K562 (cell line): Measurements from ENCODE around the gene FOXS1. TPM values are rescaled to one million over a fixed set of nuclear protein-coding genes. Genes with fewer than 3 reads are reported as not detected.

Experiments
- ARID1B ChIP-seq: fragments of 450-650 bp; IDR thresholded peaks from 2 replicates; pipeline ENCODE4 v1.6.1; 2016; ENCODE audit warnings: antibody characterized with exemption, mild to moderate bottlenecking, inconsistent platforms
- ARID3A ChIP-seq: IDR thresholded peaks from 2 replicates; pipeline ENCODE4 v1.6.1; 2012; ENCODE audit warnings: low read depth, low read length, improper control_type of control experiment, borderline replicate concordance
- CREM ChIP-seq: IDR thresholded peaks from 2 replicates; pipeline ENCODE4 v1.6.1; 2014; ENCODE audit warnings: antibody characterized with exemption, low read depth
- ELK1 ChIP-seq: sonication (generic); formaldehyde crosslinking; IDR thresholded peaks from 2 replicates; pipeline ENCODE4 v1.8.1; 2022; ENCODE audit warnings: missing genetic modification reagents
- EWSR1 ChIP-seq: fragments of 450-650 bp; IDR thresholded peaks from 2 replicates; pipeline ENCODE4 v1.6.1; 2018; ENCODE audit warnings: borderline replicate concordance, mild to moderate bottlenecking, low read depth, moderate library complexity; ENCODE audit not compliant: partially characterized antibody
- HDAC8 ChIP-seq: fragments of 450-650 bp; IDR thresholded peaks from 2 replicates; pipeline ENCODE4 v1.6.1; 2016; ENCODE audit warnings: mild to moderate bottlenecking, missing genetic modification characterization, moderate library complexity, missing compliant biosample characterization
- MYNN ChIP-seq, 2 experiments: sonication (generic); formaldehyde crosslinking in 1 of 2; IDR thresholded peaks; 2 replicates each; pipeline versions ENCODE4 v1.5.0 to v1.6.1; 2016 to 2020; ENCODE audit warnings: antibody characterized with exemption in 1 of 2, missing genetic modification reagents in 1 of 2
- NR2C1 ChIP-seq, 2 experiments: fragments of 450-650 bp; IDR thresholded peaks; 2 replicates each; pipeline ENCODE4 v1.6.1; 2017; ENCODE audit warnings: mild to moderate bottlenecking in 2 of 2, antibody characterized with exemption in 1 of 2, inconsistent platforms in 1 of 2, missing compliant biosample characterization in 1 of 2, missing genetic modification characterization in 1 of 2
- PML ChIP-seq: IDR thresholded peaks from 2 replicates; pipeline ENCODE4 v1.6.1; 2012; ENCODE audit warnings: low read length, inconsistent platforms
- RBFOX2 ChIP-seq: fragments of 200-400 bp; formaldehyde crosslinking; IDR thresholded peaks from 2 replicates; pipeline ENCODE4 v1.6.1; 2017; ENCODE audit warnings: low read depth, mild to moderate bottlenecking, low read length, moderate library complexity
- RBM34 ChIP-seq: fragments of 200-400 bp; formaldehyde crosslinking; IDR thresholded peaks from 2 replicates; pipeline ENCODE4 v1.6.1; 2018; ENCODE audit warnings: low read length, borderline replicate concordance; ENCODE audit not compliant: insufficient read depth
- TAF9B ChIP-seq: fragments of 450-650 bp; IDR thresholded peaks from 2 replicates; pipeline ENCODE4 v1.6.1; 2018; ENCODE audit warnings: mild to moderate bottlenecking; ENCODE audit not compliant: partially characterized antibody
- TSC22D4 ChIP-seq: fragments of 450-650 bp; IDR thresholded peaks from 2 replicates; pipeline ENCODE4 v1.6.1; 2016; ENCODE audit warnings: missing genetic modification characterization, missing biosample characterization, control low read depth
- ZBTB8A ChIP-seq: fragments of 450-650 bp; IDR thresholded peaks from 2 replicates; pipeline ENCODE4 v1.6.1; 2018; ENCODE audit warnings: mild to moderate bottlenecking, moderate library complexity; ENCODE audit not compliant: partially characterized antibody
- ZKSCAN3 ChIP-seq: fragments of 250-450 bp; sonication (Bioruptor Pico); IDR thresholded peaks from 2 replicates; pipeline ENCODE4 v1.4.0; 2020
- ZNF174 ChIP-seq: fragments of 250-450 bp; sonication (Bioruptor Pico); IDR thresholded peaks from 2 replicates; pipeline ENCODE4 v1.4.0; 2020; ENCODE audit warnings: mild to moderate bottlenecking
- ZNF3 ChIP-seq: fragments of 250-450 bp; sonication (Bioruptor Pico); IDR thresholded peaks from 2 replicates; pipeline ENCODE4 v1.5.0; 2021; ENCODE audit warnings: mild to moderate bottlenecking, moderate library complexity
- ZNF354B ChIP-seq: fragments of 250-450 bp; sonication (Bioruptor Pico); IDR thresholded peaks from 2 replicates; pipeline ENCODE4 v1.4.0; 2020
- polyA plus RNA-seq, 8 experiments: library from polyadenylated mRNA; depleted of rRNA in 4 of 8; stranded (reverse) in 5 of 8; unstranded in 3 of 8; fragments of >200 nt; fragmentation: Nextera tagmentation in 2 of 8; fragmentation: Illumina TruSeq in 1 of 8; extraction: Ambion mirVana in 2 of 8; extraction: Trizol in 1 of 8; gene quantifications; 2 replicates each; pipeline versions ENCODE4 v1.2.1 to v1.2.3, GENCODE V29; 2011 to 2014; ENCODE audit warnings: inconsistent platforms in 1 of 8, missing spikeins in 1 of 8
- total RNA-seq, 7 experiments: library from RNA; depleted of rRNA in 6 of 7; stranded (reverse); fragments of >200 nt in 6 of 7; fragmentation: Illumina TruSeq in 2 of 7; extraction: Trizol in 2 of 7; gene quantifications; 2 replicates each; pipeline versions ENCODE4 v1.2.1 to v1.2.3, GENCODE V29; 2011 to 2021; ENCODE audit warnings: low replicate concordance in 1 of 7
- TF ChIP-seq, protein P1 (sequence below), 2 experiments: fragments of 450-650 bp; IDR thresholded peaks; 2 replicates each; pipeline ENCODE4 v1.6.1; 2018; ENCODE audit warnings: mild to moderate bottlenecking in 2 of 2, low read depth in 1 of 2; ENCODE audit not compliant: partially characterized antibody in 2 of 2
- TF ChIP-seq, protein P2 (sequence below): fragments of 250-450 bp; sonication (Bioruptor Pico); IDR thresholded peaks from 2 replicates; pipeline ENCODE4 v1.4.0; 2020

The FOXS1 gene
- total and polyA plus RNA-seq, 9 of the 15 experiments (the other 6 are each of a cell fraction or from before 2014, with no cell fraction given), result not detected

DNA sequence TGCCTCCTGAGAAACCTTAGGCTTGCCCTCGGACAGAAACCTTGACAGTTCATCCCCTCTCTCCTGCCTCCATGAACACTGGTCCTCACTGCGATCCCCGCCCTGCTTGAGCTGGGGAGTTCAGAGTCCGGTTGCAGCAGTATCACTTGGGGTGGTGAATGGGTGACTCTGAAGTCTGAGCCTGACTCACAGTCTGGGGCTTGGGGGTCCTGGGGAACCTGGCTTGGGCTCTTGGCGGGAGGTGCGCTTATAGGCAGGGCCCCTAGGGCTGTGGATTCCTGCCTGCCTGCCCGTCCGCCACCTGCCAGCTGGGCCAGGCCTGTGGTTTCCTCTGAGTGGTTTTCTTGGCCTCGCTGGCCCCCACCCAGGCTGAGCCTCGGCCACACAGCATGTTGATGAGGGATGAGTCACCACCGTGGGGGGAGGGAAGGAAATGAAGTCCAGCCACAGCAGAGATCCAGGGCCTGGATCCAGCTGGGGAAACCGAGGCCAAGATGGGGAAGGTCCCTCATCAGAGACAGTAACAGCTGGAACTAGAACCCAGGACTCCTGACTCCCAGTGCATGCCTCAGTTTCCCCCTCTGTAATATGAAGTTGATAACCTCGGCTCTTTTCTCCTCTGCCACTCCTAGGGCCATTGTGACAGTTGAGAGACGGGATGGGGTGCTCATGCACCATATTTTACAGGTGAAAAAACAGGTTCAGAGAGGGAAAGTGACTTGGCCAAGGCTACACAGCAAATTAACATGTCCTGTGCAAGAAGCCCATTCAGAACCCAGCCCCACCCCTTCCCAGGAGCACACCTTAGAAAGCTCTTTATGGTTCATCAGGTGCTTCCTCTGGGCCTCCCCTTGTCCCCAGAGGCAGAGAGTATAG, 9.2 kb downstream of the FOXS1 start (continued):
- TF ChIP-seq TSC22D4 (tag) (no peak), EWSR1 (no peak), ZBTB8A (no peak), RBM34 (no peak), ARID3A (no peak), ARID1B (peak; percentile 87), ZNF174 (no peak), HDAC8 (tag) (no peak), PML (no peak), ELK1 (CRISPR knock-in tag) (no peak), RBFOX2 (peak; percentile 56), ZNF354B (CRISPR knock-in tag) (no peak), ZNF3 (CRISPR knock-in tag) (no peak), CREM (peak; percentile 72), MYNN (IDR thresholded peaks at IDR 0.05) (peak; percentile 76), MYNN (CRISPR knock-in tag; IDR thresholded peaks at IDR 0.05) (no peak), TAF9B (no peak), ZKSCAN3 (CRISPR knock-in tag) (no peak), NR2C1 (IDR thresholded peaks at IDR 0.05) (no peak), NR2C1 (tag; IDR thresholded peaks at IDR 0.05) (no peak)
- TF ChIP-seq, protein P1, sequence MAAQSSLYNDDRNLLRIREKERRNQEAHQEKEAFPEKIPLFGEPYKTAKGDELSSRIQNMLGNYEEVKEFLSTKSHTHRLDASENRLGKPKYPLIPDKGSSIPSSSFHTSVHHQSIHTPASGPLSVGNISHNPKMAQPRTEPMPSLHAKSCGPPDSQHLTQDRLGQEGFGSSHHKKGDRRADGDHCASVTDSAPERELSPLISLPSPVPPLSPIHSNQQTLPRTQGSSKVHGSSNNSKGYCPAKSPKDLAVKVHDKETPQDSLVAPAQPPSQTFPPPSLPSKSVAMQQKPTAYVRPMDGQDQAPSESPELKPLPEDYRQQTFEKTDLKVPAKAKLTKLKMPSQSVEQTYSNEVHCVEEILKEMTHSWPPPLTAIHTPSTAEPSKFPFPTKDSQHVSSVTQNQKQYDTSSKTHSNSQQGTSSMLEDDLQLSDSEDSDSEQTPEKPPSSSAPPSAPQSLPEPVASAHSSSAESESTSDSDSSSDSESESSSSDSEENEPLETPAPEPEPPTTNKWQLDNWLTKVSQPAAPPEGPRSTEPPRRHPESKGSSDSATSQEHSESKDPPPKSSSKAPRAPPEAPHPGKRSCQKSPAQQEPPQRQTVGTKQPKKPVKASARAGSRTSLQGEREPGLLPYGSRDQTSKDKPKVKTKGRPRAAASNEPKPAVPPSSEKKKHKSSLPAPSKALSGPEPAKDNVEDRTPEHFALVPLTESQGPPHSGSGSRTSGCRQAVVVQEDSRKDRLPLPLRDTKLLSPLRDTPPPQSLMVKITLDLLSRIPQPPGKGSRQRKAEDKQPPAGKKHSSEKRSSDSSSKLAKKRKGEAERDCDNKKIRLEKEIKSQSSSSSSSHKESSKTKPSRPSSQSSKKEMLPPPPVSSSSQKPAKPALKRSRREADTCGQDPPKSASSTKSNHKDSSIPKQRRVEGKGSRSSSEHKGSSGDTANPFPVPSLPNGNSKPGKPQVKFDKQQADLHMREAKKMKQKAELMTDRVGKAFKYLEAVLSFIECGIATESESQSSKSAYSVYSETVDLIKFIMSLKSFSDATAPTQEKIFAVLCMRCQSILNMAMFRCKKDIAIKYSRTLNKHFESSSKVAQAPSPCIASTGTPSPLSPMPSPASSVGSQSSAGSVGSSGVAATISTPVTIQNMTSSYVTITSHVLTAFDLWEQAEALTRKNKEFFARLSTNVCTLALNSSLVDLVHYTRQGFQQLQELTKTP (IDR thresholded peaks at IDR 0.05; ENCODE audit: low read depth in 1 of 2, partially characterized antibody in 2 of 2), result no peak
- TF ChIP-seq, protein P2, sequence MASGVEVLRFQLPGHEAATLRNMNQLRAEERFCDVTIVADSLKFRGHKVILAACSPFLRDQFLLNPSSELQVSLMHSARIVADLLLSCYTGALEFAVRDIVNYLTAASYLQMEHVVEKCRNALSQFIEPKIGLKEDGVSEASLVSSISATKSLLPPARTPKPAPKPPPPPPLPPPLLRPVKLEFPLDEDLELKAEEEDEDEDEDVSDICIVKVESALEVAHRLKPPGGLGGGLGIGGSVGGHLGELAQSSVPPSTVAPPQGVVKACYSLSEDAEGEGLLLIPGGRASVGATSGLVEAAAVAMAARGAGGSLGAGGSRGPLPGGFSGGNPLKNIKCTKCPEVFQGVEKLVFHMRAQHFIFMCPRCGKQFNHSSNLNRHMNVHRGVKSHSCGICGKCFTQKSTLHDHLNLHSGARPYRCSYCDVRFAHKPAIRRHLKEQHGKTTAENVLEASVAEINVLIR (CRISPR knock-in tag), result no peak
